DND-41 (cell line): Measurements from ENCODE around the gene PRKCZ.

Experiments
- ATAC-seq: fragments of 200-7000 bp; cut with Tn5 transposase; 3 replicates; pipeline ENCODE4 v1.9.1; 2021; ENCODE audit warnings: low read depth; ENCODE audit not compliant: insufficient read depth
- DNase-seq: peaks from one replicate; pipeline ENCODE4 v3.0.0-alpha.2; 2020
- H2AFZ ChIP-seq: 2 replicates; pipeline ENCODE4 v1.6.0; 2012; ENCODE audit warnings: low read depth, low read length
- H3K27ac ChIP-seq: 2 replicates; pipeline ENCODE4 v1.5.1; 2012; ENCODE audit warnings: low read length, inconsistent platforms
- H3K27me3 ChIP-seq: fragments of 200-600 bp; sonication (generic); 2 replicates; pipeline ENCODE4 v1.6.0; 2012; ENCODE audit warnings: low read length, mild to moderate bottlenecking, inconsistent platforms; ENCODE audit not compliant: insufficient read depth, poor library complexity
- H3K36me3 ChIP-seq: 2 replicates; pipeline ENCODE4 v1.5.1; 2012; ENCODE audit warnings: low read length, inconsistent platforms; ENCODE audit not compliant: insufficient read depth
- H3K4me1 ChIP-seq: 2 replicates; pipeline ENCODE4 v1.5.1; 2012; ENCODE audit warnings: mild to moderate bottlenecking, low read length; ENCODE audit not compliant: insufficient read depth
- H3K4me2 ChIP-seq: 2 replicates; pipeline ENCODE4 v1.6.0; 2012; ENCODE audit warnings: mild to moderate bottlenecking, moderate library complexity, low read length, inconsistent platforms; ENCODE audit not compliant: insufficient read depth
- H3K4me3 ChIP-seq, 2 experiments: fragments of 200-600 bp in 1 of 2; shearing (Covaris generic) in 1 of 2; 2 replicates each; pipeline ENCODE4 v1.5.1; 2012 to 2016; ENCODE audit warnings: inconsistent platforms in 2 of 2, low read length in 2 of 2, mild to moderate bottlenecking in 2 of 2, low read depth in 1 of 2, moderate library complexity in 1 of 2
- H3K79me2 ChIP-seq: 2 replicates; pipeline ENCODE4 v1.6.0; 2012; ENCODE audit warnings: low read length, inconsistent platforms; ENCODE audit not compliant: insufficient read depth
- H3K9ac ChIP-seq: 2 replicates; pipeline ENCODE4 v1.6.0; 2012; ENCODE audit warnings: low read depth, mild to moderate bottlenecking, inconsistent platforms, low read length, moderate library complexity
- H3K9me3 ChIP-seq: 2 replicates; pipeline ENCODE4 v1.5.1; 2012; ENCODE audit warnings: low read length, moderate library complexity, mild to moderate bottlenecking, inconsistent platforms; ENCODE audit not compliant: insufficient read depth, severe bottlenecking
- H4K20me1 ChIP-seq: 2 replicates; pipeline ENCODE4 v1.6.0; 2012; ENCODE audit warnings: low read length; ENCODE audit not compliant: insufficient read depth
- CTCF ChIP-seq: IDR thresholded peaks from 2 replicates; pipeline ENCODE4 v1.5.1; 2012; ENCODE audit warnings: borderline replicate concordance, low read length, moderate library complexity, mild to moderate bottlenecking; ENCODE audit not compliant: poor library complexity, severe bottlenecking; ENCODE audit errors: extremely low read depth
- EZH2 ChIP-seq: IDR thresholded peaks from 3 replicates; pipeline ENCODE4 v1.6.1; 2012; ENCODE audit warnings: borderline replicate concordance, low read depth, mild to moderate bottlenecking, moderate library complexity, low read length, inconsistent platforms; ENCODE audit not compliant: severe bottlenecking

Gene PRKCZ

DNA sequence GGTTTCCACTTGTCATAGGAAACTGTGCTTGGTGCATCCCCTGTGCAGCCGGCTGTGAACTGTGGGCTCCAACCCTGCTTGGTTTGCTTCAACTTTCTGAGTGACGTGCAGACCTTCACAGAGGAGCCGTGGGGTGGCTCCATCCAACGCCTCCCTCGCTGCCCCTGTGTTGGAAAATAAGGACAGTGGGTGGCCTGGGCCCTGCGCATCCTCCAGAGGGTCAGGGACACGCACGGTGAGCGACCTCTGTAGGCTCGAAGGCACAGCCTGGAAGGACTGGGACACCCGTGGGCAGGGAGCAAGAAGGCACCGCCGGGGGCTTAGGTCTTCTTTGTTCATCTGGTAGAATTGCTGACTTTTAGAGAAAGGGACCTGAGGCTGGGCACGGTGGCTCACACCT is 150.9 kb downstream of the PRKCZ start:
- TF ChIP-seq CTCF (no peak), EZH2 (no peak)
- Histone ChIP-seq H3K4me3 (no peak overlapping the region), H2AFZ (no peak overlapping the region), H4K20me1 (no peaks in the 10 kb centered on the region; the same call in 1 of the 2 replicates), H3K27me3 (no peaks in the 10 kb centered on the region), H3K79me2 (no peaks in the 10 kb centered on the region), H3K9ac (no peak overlapping the region), H3K9me3 (no peaks in the 10 kb centered on the region), H3K4me1 (peaks cover 15% of the 10 kb centered on the region), H3K4me2 (no peak overlapping the region), H3K36me3 (no peaks in the 10 kb centered on the region), H3K27ac (no peak overlapping the region)
- DNase-seq = no peak
- ATAC-seq = no peak

DNA sequence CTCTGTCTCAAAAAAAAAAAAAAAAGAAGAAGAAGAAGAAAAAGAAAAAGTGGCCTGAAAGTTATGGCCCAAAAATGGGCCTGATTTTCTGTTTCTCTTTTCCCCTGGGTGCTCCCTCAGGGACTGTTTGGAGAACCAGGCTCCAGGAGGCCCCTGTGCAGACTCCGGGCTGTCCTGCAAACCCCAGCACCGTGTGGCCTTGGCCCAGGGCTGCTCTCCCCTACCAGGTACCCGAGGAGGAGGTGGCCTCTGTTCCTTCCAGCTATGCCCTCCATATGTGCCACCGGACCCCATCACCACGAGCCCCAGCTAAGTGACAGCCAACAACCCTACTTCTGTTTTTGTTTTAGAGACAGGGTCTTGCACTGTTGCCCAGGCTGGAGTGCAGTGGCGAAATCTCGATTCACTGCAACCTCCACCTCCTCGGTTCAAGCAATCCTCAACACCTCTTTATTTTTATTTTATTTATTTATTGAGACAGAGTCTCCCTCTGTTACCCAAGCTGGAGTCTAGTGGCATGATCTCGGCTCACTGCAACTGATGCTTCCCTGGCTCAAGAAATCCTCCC is 151.9 kb downstream of the PRKCZ start:
- no peak for ATAC-seq
- H3K4me3 ChIP-seq = no peak overlapping the region
- H3K4me1 ChIP-seq = peaks cover 15% of the 10 kb centered on the region
- H3K79me2 ChIP-seq = no peaks in the 10 kb centered on the region
- H4K20me1 ChIP-seq = no peaks in the 10 kb centered on the region; the same call in 1 of the 2 replicates
- TF ChIP-seq EZH2 = no peak
- TF ChIP-seq CTCF = no peak
- H3K27me3 ChIP-seq = no peaks in the 10 kb centered on the region
- H3K27ac ChIP-seq = no peak overlapping the region
- H3K9me3 ChIP-seq = no peaks in the 10 kb centered on the region
- no peaks in the 10 kb centered on the region for H3K36me3 ChIP-seq
- no peak for DNase-seq
- H3K9ac ChIP-seq = no peak overlapping the region
- H3K4me2 ChIP-seq = no peak overlapping the region
- no peak overlapping the region for H2AFZ ChIP-seq

- no peaks in the 10 kb centered on the region for H3K27me3 ChIP-seq
- H3K9me3 ChIP-seq = no peaks in the 10 kb centered on the region
- TF ChIP-seq CTCF = no peak
- TF ChIP-seq EZH2 = no peak
- H3K79me2 ChIP-seq = no peaks in the 10 kb centered on the region
- DNase-seq (no peak), ATAC-seq (no peak)
- peaks cover 15% of the 10 kb centered on the region for H3K4me1 ChIP-seq
- no peak overlapping the region for H3K9ac ChIP-seq
- H3K4me3 ChIP-seq = no peak overlapping the region
- no peaks in the 10 kb centered on the region for H3K36me3 ChIP-seq
- no peak overlapping the region for H2AFZ ChIP-seq
- H3K27ac ChIP-seq = no peak overlapping the region
- H4K20me1 ChIP-seq = no peaks in the 10 kb centered on the region; the same call in 1 of the 2 replicates
- no peak overlapping the region for H3K4me2 ChIP-seq
These were observed 152.8 kb downstream of the PRKCZ start for GRCh38 chr1:2202843-2203601.
